ENCODE measurements around the gene TEX11. TPM values are rescaled to one million over a fixed set of nuclear protein-coding genes. Genes with fewer than 3 reads are reported as not detected.
"Not testable (repeated sequence)": the region's sequence is repeated elsewhere in the genome, so short reads cannot be mapped to it uniquely, and the experiment has no call there.

Gene TEX11
- polyA plus RNA-seq, 1 donor = 0.09 TPM

GRCh38 chrX:70675284-70675683 is 233.2 kb downstream of the TEX11 start:
- H3K36me3 ChIP-seq (ENCODE audit: control insufficient read depth, insufficient read depth, low read length) = no peaks in the 10 kb centered on the region
- WGBS (ENCODE audit: insufficient coverage, low lambda C conversion rate) = 77% methylated on average over 1 of the region's 2 CpGs
- H3K27ac ChIP-seq (ENCODE audit: low read length) = no peak overlapping the region

GRCh38 chrX:70672326-70672725 is 236.2 kb downstream of the TEX11 start:
- DNase-seq = no peak
- Histone ChIP-seq H3K36me3 (ENCODE audit: control insufficient read depth, insufficient read depth, low read length) (no peaks in the 10 kb centered on the region), H3K27me3 (ENCODE audit: control insufficient read depth, insufficient read depth, low read length) (no peaks in the 10 kb centered on the region), H3K4me1 (ENCODE audit: control insufficient read depth, insufficient read depth, low read length) (no peaks in the 10 kb centered on the region), H3K27ac (ENCODE audit: low read length) (no peak overlapping the region), H3K4me3 (ENCODE audit: low read length) (no peak overlapping the region), H3K9me3 (ENCODE audit: control insufficient read depth, low read depth, low read length) (no peaks in the 10 kb centered on the region)
- 83% methylated on average over 1 of the region's 3 CpGs for WGBS (ENCODE audit: insufficient coverage, low lambda C conversion rate)

More at GRCh38 chrX:70675284-70675683, 233.2 kb downstream of the TEX11 start:
- DNase-seq = no peak
- no peaks in the 10 kb centered on the region for H3K27me3 ChIP-seq (ENCODE audit: control insufficient read depth, insufficient read depth, low read length)
- no peaks in the 10 kb centered on the region for H3K4me1 ChIP-seq (ENCODE audit: control insufficient read depth, insufficient read depth, low read length)
- H3K9me3 ChIP-seq (ENCODE audit: control insufficient read depth, low read depth, low read length) = no peaks in the 10 kb centered on the region
- no peak overlapping the region for H3K4me3 ChIP-seq (ENCODE audit: low read length)

GRCh38 chrX:70669120-70669519 is 239.4 kb downstream of the TEX11 start:
- no peaks in the 10 kb centered on the region for H3K36me3 ChIP-seq (ENCODE audit: control insufficient read depth, insufficient read depth, low read length)
- no peaks in the 10 kb centered on the region for H3K4me1 ChIP-seq (ENCODE audit: control insufficient read depth, insufficient read depth, low read length)
- no peak overlapping the region for H3K4me3 ChIP-seq (ENCODE audit: low read length)
- H3K9me3 ChIP-seq (ENCODE audit: control insufficient read depth, low read depth, low read length) = no peaks in the 10 kb centered on the region
- no peaks in the 10 kb centered on the region for H3K27me3 ChIP-seq (ENCODE audit: control insufficient read depth, insufficient read depth, low read length)
- peak in 1 of 2 donors; percentile 32 for DNase-seq
- no peak overlapping the region for H3K27ac ChIP-seq (ENCODE audit: low read length)

GRCh38 chrX:70664726-70665125 is 243.8 kb downstream of the TEX11 start:
- WGBS (ENCODE audit: insufficient coverage, low lambda C conversion rate) = no CpG with 5 or more reads among the region's 1 CpG

GRCh38 chrX:70661124-70661523 is 247.4 kb downstream of the TEX11 start:
- DNase-seq; H3K4me1 ChIP-seq (ENCODE audit: control insufficient read depth, insufficient read depth, low read length); H3K4me3 ChIP-seq (ENCODE audit: low read length); H3K27me3 ChIP-seq (ENCODE audit: control insufficient read depth, insufficient read depth, low read length); H3K36me3 ChIP-seq (ENCODE audit: control insufficient read depth, insufficient read depth, low read length); H3K27ac ChIP-seq (ENCODE audit: low read length); H3K9me3 ChIP-seq (ENCODE audit: control insufficient read depth, low read depth, low read length): not testable (repeated sequence)
- WGBS (ENCODE audit: insufficient coverage, low lambda C conversion rate) = no CpG with 5 or more reads among the region's 11 CpGs

More at GRCh38 chrX:70664726-70665125, 243.8 kb downstream of the TEX11 start:
- Histone ChIP-seq H3K27ac (ENCODE audit: low read length) (no peak overlapping the region), H3K27me3 (ENCODE audit: control insufficient read depth, insufficient read depth, low read length) (no peaks in the 10 kb centered on the region), H3K4me3 (ENCODE audit: low read length) (no peak overlapping the region), H3K9me3 (ENCODE audit: control insufficient read depth, low read depth, low read length) (no peaks in the 10 kb centered on the region), H3K36me3 (ENCODE audit: control insufficient read depth, insufficient read depth, low read length) (no peaks in the 10 kb centered on the region), H3K4me1 (ENCODE audit: control insufficient read depth, insufficient read depth, low read length) (no peaks in the 10 kb centered on the region)
- peak in 1 of 2 donors; percentile 3 for DNase-seq

GRCh38 chrX:70657546-70657945 is 251.0 kb downstream of the TEX11 start:
- H3K9me3 ChIP-seq (ENCODE audit: control insufficient read depth, low read depth, low read length); H3K27ac ChIP-seq (ENCODE audit: low read length); H3K4me3 ChIP-seq (ENCODE audit: low read length); DNase-seq; H3K27me3 ChIP-seq (ENCODE audit: control insufficient read depth, insufficient read depth, low read length); H3K36me3 ChIP-seq (ENCODE audit: control insufficient read depth, insufficient read depth, low read length); H3K4me1 ChIP-seq (ENCODE audit: control insufficient read depth, insufficient read depth, low read length): not testable (repeated sequence)
- WGBS (ENCODE audit: insufficient coverage, low lambda C conversion rate) = no CpG with 5 or more reads among the region's 4 CpGs

- Histone ChIP-seq H3K36me3 (ENCODE audit: control insufficient read depth, insufficient read depth, low read length) (no peaks in the 10 kb centered on the region), H3K27ac (ENCODE audit: low read length) (no peak overlapping the region), H3K27me3 (ENCODE audit: control insufficient read depth, insufficient read depth, low read length) (no peaks in the 10 kb centered on the region), H3K4me1 (ENCODE audit: control insufficient read depth, insufficient read depth, low read length) (no peaks in the 10 kb centered on the region), H3K9me3 (ENCODE audit: control insufficient read depth, low read depth, low read length) (no peaks in the 10 kb centered on the region), H3K4me3 (ENCODE audit: low read length) (no peak overlapping the region)
- WGBS (ENCODE audit: insufficient coverage, low lambda C conversion rate) = 100% methylated on average over 1 of the region's 4 CpGs
- DNase-seq = no peak
Measured at GRCh38 chrX:70656304-70656703, 252.2 kb downstream of the TEX11 start.

GRCh38 chrX:70647910-70648309 is 260.6 kb downstream of the TEX11 start:
- H3K9me3 ChIP-seq (ENCODE audit: control insufficient read depth, low read depth, low read length); DNase-seq; H3K36me3 ChIP-seq (ENCODE audit: control insufficient read depth, insufficient read depth, low read length); H3K4me1 ChIP-seq (ENCODE audit: control insufficient read depth, insufficient read depth, low read length); H3K4me3 ChIP-seq (ENCODE audit: low read length); H3K27me3 ChIP-seq (ENCODE audit: control insufficient read depth, insufficient read depth, low read length); H3K27ac ChIP-seq (ENCODE audit: low read length): not testable (repeated sequence)
- no CpG with 5 or more reads among the region's 3 CpGs for WGBS (ENCODE audit: insufficient coverage, low lambda C conversion rate)

GRCh38 chrX:70636218-70636617 is 272.3 kb downstream of the TEX11 start:
- no peak overlapping the region for H3K27ac ChIP-seq (ENCODE audit: low read length)
- no peaks in the 10 kb centered on the region for H3K4me1 ChIP-seq (ENCODE audit: control insufficient read depth, insufficient read depth, low read length)
- no peak for DNase-seq
- H3K36me3 ChIP-seq (ENCODE audit: control insufficient read depth, insufficient read depth, low read length) = no peaks in the 10 kb centered on the region
- no peak overlapping the region for H3K4me3 ChIP-seq (ENCODE audit: low read length)
- no peaks in the 10 kb centered on the region for H3K27me3 ChIP-seq (ENCODE audit: control insufficient read depth, insufficient read depth, low read length)
- H3K9me3 ChIP-seq (ENCODE audit: control insufficient read depth, low read depth, low read length) = no peaks in the 10 kb centered on the region
- no CpG with 5 or more reads among the region's 1 CpG for WGBS (ENCODE audit: insufficient coverage, low lambda C conversion rate)

- Histone ChIP-seq H3K9me3 (ENCODE audit: control insufficient read depth, low read depth, low read length) (no peaks in the 10 kb centered on the region), H3K27ac (ENCODE audit: low read length) (no peak overlapping the region), H3K36me3 (ENCODE audit: control insufficient read depth, insufficient read depth, low read length) (no peaks in the 10 kb centered on the region), H3K4me1 (ENCODE audit: control insufficient read depth, insufficient read depth, low read length) (no peaks in the 10 kb centered on the region), H3K4me3 (ENCODE audit: low read length) (no peak overlapping the region), H3K27me3 (ENCODE audit: control insufficient read depth, insufficient read depth, low read length) (no peaks in the 10 kb centered on the region)
- no CpG with 5 or more reads among the region's 2 CpGs for WGBS (ENCODE audit: insufficient coverage, low lambda C conversion rate)
- DNase-seq = no peak
Measured at GRCh38 chrX:70635669-70636068, 272.8 kb downstream of the TEX11 start.

GRCh38 chrX:70635227-70635626 is 273.3 kb downstream of the TEX11 start:
- no CpG with 5 or more reads among the region's 4 CpGs for WGBS (ENCODE audit: insufficient coverage, low lambda C conversion rate)
- H3K4me1 ChIP-seq (ENCODE audit: control insufficient read depth, insufficient read depth, low read length) = no peaks in the 10 kb centered on the region
- DNase-seq = no peak

More at GRCh38 chrX:70635227-70635626, 273.3 kb downstream of the TEX11 start:
- Histone ChIP-seq H3K27ac (ENCODE audit: low read length) (no peak overlapping the region), H3K36me3 (ENCODE audit: control insufficient read depth, insufficient read depth, low read length) (no peaks in the 10 kb centered on the region), H3K27me3 (ENCODE audit: control insufficient read depth, insufficient read depth, low read length) (no peaks in the 10 kb centered on the region), H3K4me3 (ENCODE audit: low read length) (no peak overlapping the region), H3K9me3 (ENCODE audit: control insufficient read depth, low read depth, low read length) (no peaks in the 10 kb centered on the region)

Measured in large intestine (tissue), 3 donors.